ENCODE results near the gene C1QTNF1. TPM values are rescaled to one million over a fixed set of nuclear protein-coding genes. Genes with fewer than 3 reads are reported as not detected.

C1QTNF1 gene
- total RNA-seq, 2 experiments from 2014 or later = 0.13 to 0.14 TPM

- POLR2A ChIA-PET = interaction anchor here (0.5 kb wide), 1 partner anchor 85 kb away, joined by 3 read pairs; no protein-coding TSS in a partner anchor
- no peak overlapping the region for H3K4me3 Mint-ChIP-seq
Measured at GRCh38 chr17:79093270-79093669, 69.3 kb downstream of the C1QTNF1 start.

GRCh38 chr17:79094261-79094660 is 70.3 kb downstream of the C1QTNF1 start:
- Mint-ChIP-seq H3K36me3 (ENCODE audit: low read depth) (no peaks in the 10 kb centered on the region), H3K4me1 (ENCODE audit: low read depth) (peaks cover 10% of the 10 kb centered on the region), H3K27ac (no peak overlapping the region), H3K9me3 (no peaks in the 10 kb centered on the region), H3K4me3 (no peak overlapping the region), H3K27me3 (peaks cover 23% of the 10 kb centered on the region)
- ATAC-seq (no peak), DNase-seq (no peak)
- ChIA-PET CTCF (interaction anchor here (3.0 kb wide), 1 partner anchor 298 kb away, joined by 22 read pairs; no protein-coding TSS in a partner anchor), POLR2A (interaction anchor here (1.5 kb wide), 2 partner anchors 10 to 27 kb away, joined by 3 to 4 read pairs; no protein-coding TSS in a partner anchor)
- TF ChIP-seq, protein P1, sequence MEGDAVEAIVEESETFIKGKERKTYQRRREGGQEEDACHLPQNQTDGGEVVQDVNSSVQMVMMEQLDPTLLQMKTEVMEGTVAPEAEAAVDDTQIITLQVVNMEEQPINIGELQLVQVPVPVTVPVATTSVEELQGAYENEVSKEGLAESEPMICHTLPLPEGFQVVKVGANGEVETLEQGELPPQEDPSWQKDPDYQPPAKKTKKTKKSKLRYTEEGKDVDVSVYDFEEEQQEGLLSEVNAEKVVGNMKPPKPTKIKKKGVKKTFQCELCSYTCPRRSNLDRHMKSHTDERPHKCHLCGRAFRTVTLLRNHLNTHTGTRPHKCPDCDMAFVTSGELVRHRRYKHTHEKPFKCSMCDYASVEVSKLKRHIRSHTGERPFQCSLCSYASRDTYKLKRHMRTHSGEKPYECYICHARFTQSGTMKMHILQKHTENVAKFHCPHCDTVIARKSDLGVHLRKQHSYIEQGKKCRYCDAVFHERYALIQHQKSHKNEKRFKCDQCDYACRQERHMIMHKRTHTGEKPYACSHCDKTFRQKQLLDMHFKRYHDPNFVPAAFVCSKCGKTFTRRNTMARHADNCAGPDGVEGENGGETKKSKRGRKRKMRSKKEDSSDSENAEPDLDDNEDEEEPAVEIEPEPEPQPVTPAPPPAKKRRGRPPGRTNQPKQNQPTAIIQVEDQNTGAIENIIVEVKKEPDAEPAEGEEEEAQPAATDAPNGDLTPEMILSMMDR (IDR thresholded peaks at IDR 0.05) = no peak
- intact Hi-C loops (cut with micrococcal nuclease) = no loop called here

More at GRCh38 chr17:79093270-79093669, 69.3 kb downstream of the C1QTNF1 start:
- Mint-ChIP-seq H3K36me3 (ENCODE audit: low read depth) (no peaks in the 10 kb centered on the region), H3K4me1 (ENCODE audit: low read depth) (peaks cover 10% of the 10 kb centered on the region), H3K9me3 (no peaks in the 10 kb centered on the region), H3K27me3 (peaks cover 16% of the 10 kb centered on the region), H3K27ac (no peak overlapping the region)
- TF ChIP-seq, protein P1 (IDR thresholded peaks at IDR 0.05) = no peak
- DNase-seq (no peak), ATAC-seq (no peak)
- CTCF ChIA-PET = interaction anchor here (0.8 to 3.0 kb wide), 2 partner anchors 11 to 299 kb away, joined by 3 to 22 read pairs; no protein-coding TSS in a partner anchor
- intact Hi-C loops (cut with micrococcal nuclease) = no loop called here

GRCh38 chr17:79095345-79096055 is 71.5 kb downstream of the C1QTNF1 start:
- intact Hi-C loops (cut with micrococcal nuclease) = no loop called here
- Mint-ChIP-seq H3K36me3 (ENCODE audit: low read depth) (no peaks in the 10 kb centered on the region), H3K27me3 (peaks cover 23% of the 10 kb centered on the region), H3K27ac (no peak overlapping the region), H3K9me3 (no peaks in the 10 kb centered on the region), H3K4me1 (ENCODE audit: low read depth) (peaks cover 10% of the 10 kb centered on the region), H3K4me3 (no peak overlapping the region)
- ATAC-seq = no peak
- ChIA-PET POLR2A (no interaction called here), CTCF (interaction anchor here (3.0 kb wide), 1 partner anchor 297 kb away, joined by 22 read pairs; no protein-coding TSS in a partner anchor)
- TF ChIP-seq, protein P1 (IDR thresholded peaks at IDR 0.05) = no peak
- DNase-seq = peak; percentile 16

- Mint-ChIP-seq H3K36me3 (ENCODE audit: low read depth) (no peaks in the 10 kb centered on the region), H3K27me3 (peaks cover 23% of the 10 kb centered on the region), H3K4me3 (no peak overlapping the region), H3K9me3 (no peaks in the 10 kb centered on the region), H3K27ac (no peak overlapping the region), H3K4me1 (ENCODE audit: low read depth) (peaks cover 8% of the 10 kb centered on the region)
- ATAC-seq (no peak), DNase-seq (no peak)
- ChIA-PET POLR2A (no interaction called here), CTCF (no interaction called here)
- intact Hi-C loops (cut with micrococcal nuclease) = no loop called here
- TF ChIP-seq, protein P1 (IDR thresholded peaks at IDR 0.05) = no peak
Measured at GRCh38 chr17:79096477-79096876, 72.5 kb downstream of the C1QTNF1 start.

Measured in activated CD8-positive, alpha-beta T cell treated with anti-CD3 and anti-CD28 coated beads for 36 hours (primary cell).